H1 (cell line): Measurements from ENCODE around the gene C9orf152. TPM values are rescaled to one million over a fixed set of nuclear protein-coding genes. Genes with fewer than 3 reads are reported as not detected.

Experiments used
- CTCF ChIA-PET: fragments of 300-600 bp; sonication (Branson Sonifier 250); formaldehyde crosslinking; loops from one replicate; lab custom pipeline; 2021; ENCODE audit not compliant: partially characterized antibody; lab: Charles Lee
- POLR2A ChIA-PET: fragments of 300-600 bp; sonication (Branson Sonifier 250); formaldehyde crosslinking; loops from one replicate; lab custom pipeline; 2021; ENCODE audit warnings: inconsistent platforms; ENCODE audit not compliant: partially characterized antibody; lab: Charles Lee
- DNase-seq, 2 experiments: peaks; one replicate each; pipeline versions ENCODE4 v3.0.0 to v3.0.0-alpha.2; 2010 to 2022; ENCODE audit warnings: low spot score in 2 of 2, low read depth in 1 of 2, mixed read lengths in 1 of 2
- FAIRE-seq: peaks from 2 replicates; lab custom pipeline; 2011; peaks lifted over from hg19 to GRCh38; lab: Jason Lieb, UNC
- H2AFZ ChIP-seq: 2 replicates; pipeline ENCODE4 v1.8.1; 2012; ENCODE audit warnings: low read length, inconsistent platforms
- H2AK5ac ChIP-seq: 2 replicates; pipeline ENCODE4 v1.6.1; 2013; ENCODE audit warnings: low read depth, low read length
- H2BK120ac ChIP-seq: replicated peaks from 2 replicates; pipeline ENCODE3; 2013; ENCODE audit warnings: low read depth, low read length, inconsistent platforms
- H2BK12ac ChIP-seq: 2 replicates; pipeline ENCODE4 v1.6.1; 2013; ENCODE audit warnings: low read depth, low read length
- H2BK15ac ChIP-seq: 2 replicates; pipeline ENCODE4 v1.6.1; 2013; ENCODE audit warnings: low read length
- H2BK20ac ChIP-seq: 2 replicates; pipeline ENCODE4 v1.6.1; 2013; ENCODE audit warnings: low read length
- H2BK5ac ChIP-seq: 2 replicates; pipeline ENCODE4 v1.6.1; 2013; ENCODE audit warnings: low read depth, low read length
- H3K14ac ChIP-seq: 2 replicates; pipeline ENCODE4 v1.6.1; 2013; ENCODE audit warnings: inconsistent platforms; ENCODE audit not compliant: insufficient read length
- H3K18ac ChIP-seq: 2 replicates; pipeline ENCODE4 v1.6.1; 2013; ENCODE audit warnings: low read length; ENCODE audit errors: extremely low read depth
- H3K23ac ChIP-seq: 2 replicates; pipeline ENCODE4 v1.6.1; 2013; ENCODE audit warnings: inconsistent platforms; ENCODE audit not compliant: insufficient read length
- H3K23me2 ChIP-seq: 2 replicates; pipeline ENCODE4 v1.6.1; 2013; ENCODE audit warnings: low read depth, low read length
- H3K27ac ChIP-seq: 2 replicates; pipeline ENCODE4 v1.6.1; 2011; ENCODE audit warnings: low read depth, low read length, inconsistent platforms
- H3K27me3 ChIP-seq, 4 experiments: replicated peaks in 1 of 4; 1 replicate in 1 of 4; 2 replicates in 3 of 4; pipeline versions ENCODE4 v1.6.1 to v1.8.1; 2011 to 2013; ENCODE audit warnings: low read length in 3 of 4, mild to moderate bottlenecking in 3 of 4, inconsistent platforms in 2 of 4, mixed read lengths in 2 of 4, moderate library complexity in 1 of 4; ENCODE audit not compliant: control insufficient read depth in 3 of 4, insufficient read depth in 3 of 4; ENCODE audit errors: extremely low read depth in 1 of 4
- H3K36me3 ChIP-seq, 4 experiments: 2 replicates each; pipeline versions ENCODE4 v1.6.1 to v1.8.1; 2011 to 2013; ENCODE audit warnings: mild to moderate bottlenecking in 4 of 4, low read length in 3 of 4, moderate library complexity in 2 of 4, control low read depth in 1 of 4, inconsistent platforms in 1 of 4; ENCODE audit not compliant: insufficient read depth in 4 of 4, control insufficient read depth in 2 of 4
- H3K4ac ChIP-seq: replicated peaks from 2 replicates; pipeline ENCODE3; 2013; ENCODE audit warnings: low read length, low read depth, mixed read lengths, inconsistent platforms; ENCODE audit not compliant: insufficient read length
- H3K4me1 ChIP-seq, 4 experiments: replicated peaks in 1 of 4; 1 replicate in 1 of 4; 2 replicates in 3 of 4; pipeline versions ENCODE4 v1.6.1 to v1.8.1; 2011 to 2013; ENCODE audit warnings: low read length in 3 of 4, inconsistent platforms in 2 of 4, mixed read lengths in 1 of 4; ENCODE audit not compliant: insufficient read depth in 4 of 4, control insufficient read depth in 3 of 4
- H3K4me2 ChIP-seq, 2 experiments: 2 replicates each; pipeline versions ENCODE4 v1.6.1 to v1.8.1; 2011 to 2013; ENCODE audit warnings: low read depth in 2 of 2, low read length in 2 of 2, control low read depth in 1 of 2, inconsistent platforms in 1 of 2, mild to moderate bottlenecking in 1 of 2; ENCODE audit not compliant: insufficient read depth in 1 of 2
- H3K4me3 ChIP-seq, 4 experiments: fragments of 200-600, 300-600 bp in 1 of 4; sonication (generic), shearing (Covaris generic), sonication (Bioruptor Twin) in 1 of 4; 2 replicates each; pipeline versions ENCODE4 v1.5.1 to v1.8.1; 2011 to 2016; ENCODE audit warnings: low read length in 4 of 4, low read depth in 3 of 4, control low read depth in 2 of 4, inconsistent platforms in 2 of 4, mild to moderate bottlenecking in 2 of 4, mixed read lengths in 1 of 4, moderate library complexity in 1 of 4; ENCODE audit not compliant: insufficient read depth in 2 of 4; ENCODE audit errors: extremely low read depth in 1 of 4
- H3K56ac ChIP-seq: replicated peaks from 2 replicates; pipeline ENCODE3; 2013; ENCODE audit warnings: low read depth, mild to moderate bottlenecking, mixed read lengths, low read length, inconsistent platforms; ENCODE audit not compliant: insufficient read length
- H3K79me1 ChIP-seq: 2 replicates; pipeline ENCODE4 v1.6.1; 2013; ENCODE audit warnings: low read depth, low read length, control low read depth
- H3K79me2 ChIP-seq, 2 experiments: 2 replicates each; pipeline versions ENCODE4 v1.6.1 to v1.8.1; 2012 to 2013; ENCODE audit warnings: low read length in 2 of 2, mild to moderate bottlenecking in 2 of 2, inconsistent platforms in 1 of 2; ENCODE audit not compliant: insufficient read depth in 2 of 2, control insufficient read depth in 1 of 2
- H3K9ac ChIP-seq, 4 experiments: replicated peaks in 1 of 4; 1 replicate in 1 of 4; 2 replicates in 3 of 4; pipeline versions ENCODE4 v1.6.1 to v1.8.1; 2011 to 2013; ENCODE audit warnings: low read depth in 3 of 4, low read length in 3 of 4, control low read depth in 2 of 4, mild to moderate bottlenecking in 2 of 4, moderate library complexity in 2 of 4, inconsistent platforms in 1 of 4; ENCODE audit errors: extremely low read depth in 1 of 4
- H3K9me3 ChIP-seq, 2 experiments: 2 replicates each; pipeline versions ENCODE4 v1.6.1 to v1.8.1; 2012 to 2013; ENCODE audit warnings: mild to moderate bottlenecking in 2 of 2, moderate library complexity in 2 of 2, control low read depth in 1 of 2, inconsistent platforms in 1 of 2, low read depth in 1 of 2, low read length in 1 of 2, mixed read lengths in 1 of 2; ENCODE audit not compliant: insufficient read depth in 2 of 2
- H4K20me1 ChIP-seq, 2 experiments: replicated peaks in 1 of 2; 2 replicates each; pipeline versions ENCODE3 to v1.8.1; 2011 to 2013; ENCODE audit warnings: inconsistent platforms in 2 of 2, low read length in 2 of 2, mild to moderate bottlenecking in 1 of 2; ENCODE audit not compliant: insufficient read depth in 2 of 2, control insufficient read depth in 1 of 2
- H4K5ac ChIP-seq: 2 replicates; pipeline ENCODE4 v1.6.1; 2013; ENCODE audit warnings: low read length, low read depth, mixed read lengths, inconsistent platforms; ENCODE audit not compliant: insufficient read length
- H4K8ac ChIP-seq: 2 replicates; pipeline ENCODE4 v1.8.0; 2013; ENCODE audit warnings: mild to moderate bottlenecking, moderate library complexity, low read length, inconsistent platforms; ENCODE audit not compliant: insufficient read depth; ENCODE audit errors: extremely low read depth
- H4K91ac ChIP-seq: replicated peaks from 2 replicates; pipeline ENCODE3; 2013; ENCODE audit warnings: low read length, mixed read lengths, inconsistent platforms; ENCODE audit not compliant: insufficient read length
- ASH2L ChIP-seq: fragments of 200-600, 300-600 bp; sonication (generic); IDR thresholded peaks from one replicate; pipeline ENCODE4 v1.7.1; 2017; ENCODE audit warnings: low read length
- CTBP2 ChIP-seq: IDR thresholded peaks from 2 replicates; pipeline ENCODE4 v1.7.0; 2011; ENCODE audit warnings: borderline replicate concordance, mild to moderate bottlenecking, moderate library complexity, mixed read lengths, low read length; ENCODE audit not compliant: insufficient read depth, insufficient read length
- GABPA ChIP-seq: IDR thresholded peaks from 2 replicates; pipeline ENCODE4 v1.6.1; 2011; ENCODE audit warnings: mild to moderate bottlenecking, low read length, moderate library complexity, borderline replicate concordance; ENCODE audit not compliant: insufficient read depth
- PHF8 ChIP-seq: fragments of 200-600 bp; sonication (generic); conservative IDR thresholded peaks from 2 replicates; pipeline ENCODE4 v1.7.1; 2012; ENCODE audit warnings: low read depth, mild to moderate bottlenecking, inconsistent platforms, low read length, moderate library complexity
- POLR2AphosphoS5 ChIP-seq: IDR thresholded peaks from 2 replicates; pipeline ENCODE4 v1.6.1; 2011; ENCODE audit warnings: low read depth, low read length
- POU5F1 ChIP-seq: IDR thresholded peaks from 2 replicates; pipeline ENCODE4 v1.6.1; 2011; ENCODE audit warnings: low read depth, mild to moderate bottlenecking, low read length, moderate library complexity
- RXRA ChIP-seq: IDR thresholded peaks from 2 replicates; pipeline ENCODE4 v1.6.1; 2011; ENCODE audit warnings: low read depth, mild to moderate bottlenecking, low read length, moderate library complexity; ENCODE audit not compliant: insufficient read depth
- SIX5 ChIP-seq: IDR thresholded peaks from 2 replicates; pipeline ENCODE4 v1.6.1; 2011; ENCODE audit warnings: mild to moderate bottlenecking, low read depth, low read length
- TBP ChIP-seq: IDR thresholded peaks from 2 replicates; pipeline ENCODE4 v1.6.1; 2011; ENCODE audit warnings: low read depth, low read length, improper control_type of control experiment
- TCF12 ChIP-seq: IDR thresholded peaks from 2 replicates; pipeline ENCODE4 v1.6.1; 2011; ENCODE audit warnings: low read depth, mild to moderate bottlenecking, low read length
- TEAD4 ChIP-seq: IDR thresholded peaks from 2 replicates; pipeline ENCODE4 v1.6.1; 2012; ENCODE audit warnings: low read depth, low read length, inconsistent platforms, mixed read lengths
- ZNF274 ChIP-seq: IDR thresholded peaks from 2 replicates; pipeline ENCODE4 v1.7.0; 2012; ENCODE audit warnings: low read length, borderline replicate concordance; ENCODE audit errors: extremely low read depth
- WGBS, 2 experiments: shearing (Covaris generic) in 1 of 2; methylation state at CpG; one replicate each; pipeline versions ENCODE4 v1.1.6 to v1.1.7; 2013 to 2015; ENCODE audit warnings: low lambda C conversion rate in 2 of 2, mixed read lengths in 2 of 2, inconsistent platforms in 1 of 2, low coverage in 1 of 2, missing lambda C conversion rate in 1 of 2; ENCODE audit not compliant: insufficient replicate concordance in 2 of 2, insufficient coverage in 1 of 2, insufficient read length in 1 of 2; ENCODE audit errors: extremely low coverage in 1 of 2, missing lambda C conversion rate in 1 of 2; 5-methylcytosine and 5-hydroxymethylcytosine counted together
- polyA plus RNA-seq, 7 experiments: library from polyadenylated mRNA; depleted of rRNA in 3 of 7; stranded (reverse) in 5 of 7; unstranded in 2 of 7; fragments of >200 nt in 5 of 7; fragments of 200-250 nt in 2 of 7; gene quantifications; 1 replicate in 5 of 7; 2 replicates in 1 of 7; 4 replicates in 1 of 7; pipeline versions ENCODE4 v1.2.1 to v1.2.3, GENCODE V29; 2011 to 2013; ENCODE audit warnings: missing spikeins in 2 of 7, mixed read lengths in 2 of 7
- total RNA-seq: library from RNA; stranded (reverse); fragmentation: NEBNext Ultra II Directional; extraction: Animal tissue kit (Norgen Biotek cat#: 25700); gene quantifications from 2 replicates; pipeline ENCODE4 v1.2.1, GENCODE V29; 2021

C9orf152 gene
- total and polyA plus RNA-seq, 2 of the 8 experiments (the other 6 are each of a cell fraction or from before 2014, with no cell fraction given): not detected

- Histone ChIP-seq H2AK5ac (no peak overlapping the region), H2BK5ac (peak overlapping the region; percentile 91), H3K4me1 (peaks cover 8 to 18% (median 10%) of the 10 kb centered on the region in 4 experiments), H3K27ac (0 out of 2 replicates have a peak overlapping the region, but pooled peaks have one; percentile 6), H3K36me3 (no peaks in the 10 kb centered on the region), H2BK15ac (peak overlapping the region; percentile 90; the same call in 1 of the 2 replicates), H3K79me1 (peaks cover 5% of the 10 kb centered on the region; the same call in 1 of the 2 replicates), H3K4ac (peak overlapping the region; percentile 6), H3K9me3 (no peaks in the 10 kb centered on the region), H3K79me2 (peaks cover 29 to 38% of the 10 kb centered on the region in 2 experiments), H3K4me3 (peak overlapping the region; percentile 82 to 94 (median 92)), H3K23ac (no peak overlapping the region), H3K18ac (peak overlapping the region; percentile 95; the same call in 1 of the 2 replicates), H3K9ac (peak overlapping the region in 3 of 4 experiments; percentile 40 to 69 (median 51); a peak in 6 of 7 replicates), H4K91ac (peak overlapping the region; percentile 22), H3K23me2 (peaks cover 11% of the 10 kb centered on the region), H2BK120ac (peak overlapping the region; percentile 29), H4K20me1 (peaks cover 7 to 14% of the 10 kb centered on the region in 2 experiments), H4K5ac (no peak overlapping the region), H2AFZ (peak overlapping the region; percentile 66), H3K14ac (no peak overlapping the region), H3K27me3 (no peaks in the 10 kb centered on the region; a peak in 1 of 7 replicates), H2BK20ac (0 out of 2 replicates have a peak overlapping the region, but pooled peaks have one; percentile 86), H4K8ac (peak overlapping the region; percentile 54; the same call in 1 of the 2 replicates), H3K4me2 (peak overlapping the region; percentile 93 to 96), H2BK12ac (peak overlapping the region; percentile 2), H3K56ac (no peak overlapping the region)
- ChIA-PET POLR2A (interaction anchor here (0.6 to 4.1 kb wide), 30 partner anchors 10 to 1029 kb away, joined by 3 to 44 read pairs (median 4); partner anchors contain the start of gene C9orf152), CTCF (interaction anchor here (0.6 to 4.1 kb wide), 6 partner anchors 11 to 1688 kb away, joined by 3 to 16 read pairs (median 4); no protein-coding TSS in a partner anchor)
- DNase-seq: no peak
- FAIRE-seq: no peak
- 14% methylated on average over 14 of the region's 14 CpGs; no CpG with 5 or more reads in 1 of the 2 experiments for WGBS, 2 experiments
- TF ChIP-seq PHF8 (no peak), TCF12 (no peak), ZNF274 (no peak), POLR2AphosphoS5 (no peak), RXRA (no peak), CTBP2 (no peak), GABPA (no peak), TEAD4 (no peak), ASH2L (no peak), SIX5 (no peak), POU5F1 (no peak), TBP (no peak)
Observed at GRCh38 chr9:110257097-110257841, 49.3 kb upstream of the C9orf152 start.
